GM18873 (cell line): Measurements from ENCODE around the gene TMX1.

Experiments used
- ATAC-seq: cut with Tn5 transposase; IDR thresholded peaks from one replicate; pipeline ENCODE4 v1.9.1; 2021; ENCODE audit warnings: mild to moderate bottlenecking, moderate library complexity, moderate number of reproducible peaks; ENCODE audit not compliant: unreplicated experiment, low FRiP score

TMX1 gene

DNA sequence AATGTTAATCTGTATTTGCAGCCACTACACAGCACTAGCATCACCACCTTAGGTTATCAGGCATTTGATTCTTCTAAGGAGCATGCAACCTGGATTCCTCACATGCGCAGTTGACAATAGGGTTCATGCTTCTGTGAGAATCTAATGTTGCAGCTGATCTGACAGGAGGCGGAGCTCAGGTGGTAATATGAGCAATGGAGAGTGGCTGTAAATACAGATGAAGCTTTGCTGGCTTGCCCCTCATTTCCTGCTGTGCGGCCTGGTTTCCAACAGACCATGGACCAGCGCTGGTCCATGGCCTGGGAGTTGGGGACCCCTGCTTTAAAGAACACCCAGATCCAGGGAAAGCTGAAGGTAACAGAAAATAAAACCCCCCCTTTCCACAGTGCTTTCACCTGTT, 51.0 kb downstream of the TMX1 start:
- no peak for ATAC-seq

DNA sequence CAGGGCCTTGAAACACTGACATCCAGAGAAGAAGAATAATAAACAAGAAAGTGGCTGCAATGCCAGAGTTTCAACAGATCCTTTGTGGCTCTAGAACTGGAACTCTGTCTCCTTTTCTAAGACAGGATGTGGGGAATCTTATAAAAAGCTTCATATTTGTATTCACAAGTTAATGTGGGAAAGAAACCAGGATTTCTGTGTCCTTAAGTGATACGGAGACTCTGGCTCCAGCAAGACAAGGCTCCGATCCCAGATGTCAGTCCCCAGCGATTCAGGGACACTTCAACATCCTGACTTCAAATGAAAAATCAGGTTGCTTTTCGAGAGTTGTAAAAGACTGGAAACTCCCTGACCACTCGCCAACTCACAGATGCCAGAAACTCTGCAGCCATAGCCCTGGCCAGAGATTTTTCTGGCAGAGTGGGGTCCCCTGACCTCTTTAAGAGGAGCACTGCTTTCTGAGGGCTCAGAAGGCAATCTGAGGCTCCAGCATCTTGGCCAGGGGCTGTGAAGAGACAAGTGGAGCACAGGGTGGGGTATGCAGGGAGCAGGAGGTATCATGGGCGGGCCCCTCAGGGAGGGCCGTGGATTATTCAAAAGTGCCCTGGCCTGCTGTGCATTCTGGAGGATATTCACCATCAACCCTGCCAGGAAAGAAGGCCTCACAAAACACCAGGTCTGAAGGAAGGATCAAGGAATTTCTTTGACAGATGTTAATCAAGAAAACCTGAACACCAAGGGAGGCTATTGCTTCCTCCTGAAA, 53.3 kb downstream of the TMX1 start:
- ATAC-seq, result no peak

DNA sequence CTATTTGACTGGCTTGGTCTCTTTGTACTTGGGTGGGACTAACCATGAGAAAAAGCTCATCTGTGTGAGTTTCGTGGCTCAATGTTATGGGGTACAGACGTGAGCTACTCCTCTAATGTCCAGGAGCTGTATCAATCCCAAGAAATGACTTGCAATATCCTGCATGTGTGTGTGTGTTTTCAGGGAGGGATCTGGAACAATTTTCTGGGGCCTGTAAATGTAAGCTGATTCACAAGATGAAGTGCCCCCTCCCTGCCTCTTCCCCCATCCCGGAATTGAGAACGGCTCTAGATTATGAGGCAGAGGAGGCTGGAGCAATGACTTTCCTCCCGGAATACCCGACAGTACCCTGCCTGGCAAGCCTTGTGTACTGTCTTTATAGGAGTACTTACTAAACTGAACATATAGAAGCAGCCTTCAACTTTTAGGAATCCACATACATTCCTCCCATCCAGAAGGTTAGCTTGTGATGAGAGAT, 53.9 kb downstream of the TMX1 start:
- ATAC-seq, result no peak

DNA sequence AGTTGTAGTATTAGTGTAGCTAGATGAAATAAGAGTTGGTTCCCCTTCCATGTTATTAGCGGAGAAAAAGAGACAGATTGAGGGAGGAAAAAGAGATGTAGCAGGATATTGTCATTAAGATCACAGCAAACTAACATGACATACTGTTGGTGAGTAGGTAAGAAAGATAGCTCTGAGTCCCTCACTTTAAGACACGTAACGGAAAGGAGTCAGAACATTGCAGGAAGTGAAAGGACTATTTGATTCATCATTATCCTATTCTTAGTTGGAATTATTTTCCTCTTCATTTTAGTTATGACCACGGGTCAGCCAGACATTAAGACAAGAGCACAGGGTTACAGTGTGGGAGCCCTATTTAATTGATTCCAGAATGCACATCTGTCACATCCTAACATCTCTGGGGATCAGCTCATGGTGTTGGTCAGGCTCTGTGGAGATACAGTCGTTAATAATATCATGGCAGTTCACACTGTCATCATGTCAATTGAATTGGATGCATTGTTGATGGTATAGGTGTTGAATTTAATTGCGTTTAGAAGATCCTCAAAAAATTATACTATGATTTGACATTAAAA, 55.0 kb downstream of the TMX1 start:
- no peak for ATAC-seq

- ATAC-seq, result no peak
Measured at GRCh38 chr14:51295646-51296263, 55.7 kb downstream of the TMX1 start.

DNA sequence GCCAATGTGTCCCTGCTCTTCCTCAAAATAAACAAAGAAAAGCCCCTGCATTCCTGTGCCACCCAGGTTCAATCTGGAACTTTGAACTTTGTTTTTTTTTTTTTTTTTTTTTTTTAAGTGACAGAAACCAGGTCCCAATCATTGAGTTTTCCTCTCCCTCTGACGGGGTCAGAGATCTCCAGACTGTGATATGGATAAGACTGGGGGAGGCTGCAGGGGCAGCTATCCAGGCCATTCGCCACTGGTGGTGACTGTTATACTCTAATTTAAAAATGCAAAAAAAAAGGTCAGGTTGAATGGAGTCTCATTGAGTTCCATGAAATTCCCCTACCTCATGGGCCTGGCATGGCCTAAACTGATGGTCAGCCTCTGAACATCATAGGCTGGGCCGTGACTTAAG, 57.0 kb downstream of the TMX1 start:
- no peak for ATAC-seq

- no peak for ATAC-seq
Measured at GRCh38 chr14:51298895-51299294, 58.8 kb downstream of the TMX1 start.

GRCh38 chr14:51302295-51303030, 62.4 kb downstream of the TMX1 start:
- ATAC-seq, result no peak

GRCh38 chr14:51304438-51304837, 64.4 kb downstream of the TMX1 start:
- ATAC-seq, result no peak

DNA sequence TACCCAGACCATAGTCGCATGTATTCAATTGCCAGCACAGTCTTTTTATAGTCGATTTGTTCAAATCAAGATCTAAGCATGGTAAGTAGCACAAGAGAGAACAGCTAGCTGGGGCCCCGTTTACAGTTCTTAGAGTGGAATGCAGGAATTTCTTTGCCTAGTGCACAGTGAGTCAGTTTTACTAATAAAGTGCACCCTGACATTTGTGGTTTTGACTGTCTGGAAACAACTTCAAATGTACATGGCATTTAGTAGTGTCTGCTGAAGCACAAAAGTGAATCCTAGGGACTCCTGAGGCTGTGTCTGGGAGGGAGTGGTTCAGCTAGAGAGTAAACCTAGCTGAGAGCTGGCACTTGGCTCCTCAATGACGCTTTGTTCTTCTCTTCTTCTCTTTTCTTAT, 64.9 kb downstream of the TMX1 start:
- no peak for ATAC-seq

DNA sequence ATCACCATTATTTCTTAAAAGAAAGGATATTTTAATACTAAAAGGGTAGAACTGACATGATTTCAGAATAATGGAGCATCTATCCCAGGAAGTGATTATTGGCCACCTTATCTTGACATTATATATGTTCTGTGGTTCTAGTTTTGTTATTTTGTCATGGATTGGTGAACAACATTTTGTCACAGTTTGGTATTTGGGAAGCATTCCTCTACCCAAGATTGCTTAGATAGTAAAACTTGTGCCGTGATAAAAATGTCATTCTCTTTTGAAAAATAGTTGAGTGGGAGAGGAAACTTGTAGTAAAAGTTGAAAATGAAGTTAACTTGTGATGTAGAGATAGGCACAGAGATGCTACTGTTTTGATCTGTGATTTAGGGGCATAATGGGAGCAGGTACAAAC, 65.7 kb downstream of the TMX1 start:
- no peak for ATAC-seq
